Testis (tissue), 3 donors: ENCODE measurements around the gene FES. TPM values are rescaled to one million over a fixed set of nuclear protein-coding genes. Genes with fewer than 3 reads are reported as not detected.

Source experiments
- DNase-seq: peaks from one replicate; pipeline ENCODE4 v3.0.0-alpha.2; 2019
- H3K27ac ChIP-seq, 2 donors: fragments of 200-600 bp; sonication (generic); one replicate each; pipeline ENCODE4 v1.5.1; 2019
- H3K27me3 ChIP-seq: fragments of 200-600 bp; sonication (generic); one replicate; pipeline ENCODE4 v1.5.1; 2019
- H3K36me3 ChIP-seq: fragments of 200-600 bp; sonication (generic); one replicate; pipeline ENCODE4 v1.5.1; 2017; ENCODE audit warnings: low read depth; ENCODE audit errors: missing control alignments
- H3K4me1 ChIP-seq: fragments of 200-600 bp; sonication (generic); one replicate; pipeline ENCODE4 v1.5.1; 2019
- H3K4me3 ChIP-seq, 2 donors: fragments of 200-600 bp; sonication (generic); one replicate each; pipeline ENCODE4 v1.5.1; 2017 to 2019
- H3K9me3 ChIP-seq: fragments of 200-600 bp; sonication (generic); one replicate; pipeline ENCODE4 v1.5.1; 2017
- CTCF ChIP-seq, 3 experiments: fragments of 450-650 bp in 2 of 3; fragments of 200-600 bp in 1 of 3; sonication (generic) in 1 of 3; IDR thresholded peaks; one replicate each; pipeline ENCODE4 v1.5.1; 2016 to 2019; ENCODE audit warnings: antibody characterized with exemption in 3 of 3, mild to moderate bottlenecking in 2 of 3, moderate library complexity in 1 of 3
- POLR2A ChIP-seq: fragments of 450-650 bp; IDR thresholded peaks from one replicate; pipeline ENCODE4 v1.6.1; 2017; ENCODE audit warnings: antibody characterized with exemption, mild to moderate bottlenecking, moderate library complexity
- WGBS, 2 donors: methylation state at CpG; one replicate each; pipeline ENCODE4 v1.1.5; 2018; 5-methylcytosine and 5-hydroxymethylcytosine counted together
- intact Hi-C: fragments of 100-400 bp; cut with DNase I; formaldehyde crosslinking; loops from one replicate; pipeline ENCODE4 v1.15.1; 2023; ENCODE audit warnings: low total_unique reads
- polyA plus RNA-seq: library from polyadenylated mRNA; stranded (reverse); fragments of 350-450 nt; fragmentation: Illumina TruSeq; extraction: RNeasy Lipid Tissue Mini Kit (QIAGEN cat#74804); gene quantifications from one replicate; pipeline ENCODE4 v1.2.3, GENCODE V29; 2014; ENCODE audit warnings: low read depth, low replicate concordance; ENCODE audit not compliant: insufficient read depth
- total RNA-seq, 2 donors: library from RNA; depleted of rRNA; stranded (reverse); fragments of >200 nt; gene quantifications; one replicate each; pipeline ENCODE4 v1.2.3, GENCODE V29; 2016

FES gene
- total and polyA plus RNA-seq, 3 donors from 2014 or later: 14.4 to 23.1 (median 18.6) TPM

DNA sequence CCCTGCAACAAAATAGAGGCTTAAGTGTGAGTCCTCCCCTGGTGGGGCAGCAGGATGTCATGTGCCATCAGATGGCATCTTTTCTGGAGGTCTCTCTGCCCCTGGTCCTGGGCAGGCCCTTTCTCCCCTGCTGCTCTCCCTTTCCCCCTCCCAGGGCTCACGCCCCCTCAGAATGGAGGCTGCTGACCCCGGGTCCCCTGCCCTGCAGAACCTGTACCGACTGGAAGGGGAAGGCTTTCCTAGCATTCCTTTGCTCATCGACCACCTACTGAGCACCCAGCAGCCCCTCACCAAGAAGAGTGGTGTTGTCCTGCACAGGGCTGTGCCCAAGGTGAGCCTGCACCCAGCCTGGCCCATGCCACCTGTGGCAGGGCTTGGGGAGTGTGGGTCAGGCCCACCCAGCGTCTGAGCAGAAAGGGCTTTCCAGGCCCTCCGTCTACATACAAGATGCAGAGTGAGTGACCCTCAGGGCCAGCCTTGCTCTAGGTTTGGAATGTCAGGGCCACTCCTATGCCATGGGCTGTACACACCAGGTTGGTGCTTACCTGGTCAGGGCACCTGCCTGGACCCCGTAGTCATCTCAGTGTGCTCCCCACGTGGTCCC lies 7.1 kb downstream of the FES start:
- Histone ChIP-seq H3K27ac (no peak overlapping the region), H3K27me3 (no peaks in the 10 kb centered on the region), H3K36me3 (no peaks in the 10 kb centered on the region), H3K4me3 (no peak overlapping the region), H3K9me3 (no peaks in the 10 kb centered on the region), H3K4me1 (peaks cover 4% of the 10 kb centered on the region)
- 87 to 90% methylated on average over 5 to 8 of the region's 8 CpGs for WGBS, 2 donors
- intact Hi-C loops: no loop called here
- no peak for TF ChIP-seq POLR2A
- no peak for TF ChIP-seq CTCF (IDR thresholded peaks at IDR 0.05)
- DNase-seq: no peak

GRCh38 chr15:90892023-90892422 lies 7.7 kb downstream of the FES start:
- TF ChIP-seq POLR2A (no peak), CTCF (IDR thresholded peaks at IDR 0.05) (no peak)
- no peaks in the 10 kb centered on the region for H3K27me3 ChIP-seq
- H3K4me1 ChIP-seq: no peaks in the 10 kb centered on the region
- no peaks in the 10 kb centered on the region for H3K9me3 ChIP-seq
- intact Hi-C loops: no loop called here
- H3K36me3 ChIP-seq: no peaks in the 10 kb centered on the region
- H3K27ac ChIP-seq: no peak overlapping the region
- DNase-seq: no peak
- 93 to 95% methylated on average over 11 of the region's 11 CpGs for WGBS, 2 donors
- H3K4me3 ChIP-seq: no peak overlapping the region

DNA sequence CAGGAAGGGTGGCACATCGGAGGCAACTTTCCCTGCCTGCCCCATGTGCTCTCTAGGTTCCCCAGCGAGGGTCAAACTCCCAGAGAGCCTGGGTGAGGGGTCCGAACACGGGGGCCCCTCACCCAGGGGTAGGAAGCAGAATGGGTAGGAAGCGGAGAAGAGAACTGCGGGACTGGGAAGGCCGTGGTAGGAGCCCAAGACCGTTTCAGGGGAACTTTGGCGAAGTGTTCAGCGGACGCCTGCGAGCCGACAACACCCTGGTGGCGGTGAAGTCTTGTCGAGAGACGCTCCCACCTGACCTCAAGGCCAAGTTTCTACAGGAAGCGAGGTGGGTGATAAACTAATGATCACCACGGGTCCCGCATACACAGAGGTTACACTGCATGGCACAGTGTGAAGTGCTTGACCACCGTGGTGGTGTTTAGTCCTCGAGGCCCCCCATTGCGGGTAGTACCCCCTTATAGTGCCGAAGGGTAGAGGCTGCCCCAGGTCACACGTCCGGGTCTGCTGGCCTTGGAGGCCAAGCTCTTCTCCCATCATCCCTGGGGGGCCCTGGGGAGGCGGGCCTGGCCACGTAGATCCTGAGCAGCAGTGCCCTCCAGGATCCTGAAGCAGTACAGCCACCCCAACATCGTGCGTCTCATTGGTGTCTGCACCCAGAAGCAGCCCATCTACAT lies 8.3 kb downstream of the FES start:
- 88 to 93% methylated on average over 25 to 29 of the region's 29 CpGs for WGBS, 2 donors
- Histone ChIP-seq H3K4me3 (no peak overlapping the region), H3K4me1 (no peaks in the 10 kb centered on the region), H3K27me3 (no peaks in the 10 kb centered on the region), H3K9me3 (no peaks in the 10 kb centered on the region), H3K27ac (no peak overlapping the region), H3K36me3 (no peaks in the 10 kb centered on the region)
- intact Hi-C loops: no loop called here
- no peak for TF ChIP-seq CTCF (IDR thresholded peaks at IDR 0.05)
- no peak for TF ChIP-seq POLR2A
- no peak for DNase-seq

DNA sequence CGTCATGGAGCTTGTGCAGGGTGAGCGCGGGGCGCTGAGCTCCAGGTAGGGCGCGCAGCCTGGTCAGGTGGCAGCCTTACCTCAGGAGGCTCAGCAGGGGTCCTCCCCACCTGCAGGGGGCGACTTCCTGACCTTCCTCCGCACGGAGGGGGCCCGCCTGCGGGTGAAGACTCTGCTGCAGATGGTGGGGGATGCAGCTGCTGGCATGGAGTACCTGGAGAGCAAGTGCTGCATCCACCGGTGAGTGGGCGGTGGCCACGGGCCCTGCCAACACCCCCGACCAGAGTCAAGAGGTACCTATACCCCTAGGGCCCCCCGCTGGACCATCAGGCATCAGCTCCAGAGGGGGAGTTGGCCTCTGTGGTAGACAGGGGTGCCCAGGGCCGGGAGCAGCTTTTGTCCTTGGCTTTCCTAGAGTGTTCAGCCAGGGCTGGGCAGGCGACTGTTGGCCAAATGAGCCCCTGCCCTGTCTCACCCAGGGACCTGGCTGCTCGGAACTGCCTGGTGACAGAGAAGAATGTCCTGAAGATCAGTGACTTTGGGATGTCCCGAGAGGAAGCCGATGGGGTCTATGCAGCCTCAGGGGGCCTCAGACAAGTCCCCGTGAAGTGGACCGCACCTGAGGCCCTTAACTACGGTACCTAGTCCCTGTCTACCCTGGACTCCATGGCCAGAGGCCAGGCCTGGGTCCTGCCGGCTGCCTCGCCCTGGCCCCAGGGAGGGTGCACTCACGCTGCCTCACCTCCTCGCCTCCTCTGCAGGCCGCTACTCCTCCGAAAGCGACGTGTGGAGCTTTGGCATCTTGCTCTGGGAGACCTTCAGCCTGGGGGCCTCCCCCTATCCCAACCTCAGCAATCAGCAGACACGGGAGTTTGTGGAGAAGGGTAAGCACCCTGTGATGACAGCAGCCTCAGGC lies 9.1 kb downstream of the FES start:
- Histone ChIP-seq H3K27ac (no peak overlapping the region), H3K9me3 (no peaks in the 10 kb centered on the region), H3K36me3 (no peaks in the 10 kb centered on the region), H3K4me1 (no peaks in the 10 kb centered on the region), H3K27me3 (no peaks in the 10 kb centered on the region), H3K4me3 (no peak overlapping the region)
- no peak for DNase-seq
- WGBS, 2 donors: 88 to 93% methylated on average over 16 to 33 of the region's 33 CpGs
- intact Hi-C loops: no loop called here
- TF ChIP-seq POLR2A: no peak
- TF ChIP-seq CTCF (IDR thresholded peaks at IDR 0.05): no peak
